ENCODE measurements around the gene ZNF264.
"Not testable (repeated sequence)": the region's sequence is repeated elsewhere in the genome, so short reads cannot be mapped to it uniquely, and the experiment has no call there.

ZNF264 gene

DNA sequence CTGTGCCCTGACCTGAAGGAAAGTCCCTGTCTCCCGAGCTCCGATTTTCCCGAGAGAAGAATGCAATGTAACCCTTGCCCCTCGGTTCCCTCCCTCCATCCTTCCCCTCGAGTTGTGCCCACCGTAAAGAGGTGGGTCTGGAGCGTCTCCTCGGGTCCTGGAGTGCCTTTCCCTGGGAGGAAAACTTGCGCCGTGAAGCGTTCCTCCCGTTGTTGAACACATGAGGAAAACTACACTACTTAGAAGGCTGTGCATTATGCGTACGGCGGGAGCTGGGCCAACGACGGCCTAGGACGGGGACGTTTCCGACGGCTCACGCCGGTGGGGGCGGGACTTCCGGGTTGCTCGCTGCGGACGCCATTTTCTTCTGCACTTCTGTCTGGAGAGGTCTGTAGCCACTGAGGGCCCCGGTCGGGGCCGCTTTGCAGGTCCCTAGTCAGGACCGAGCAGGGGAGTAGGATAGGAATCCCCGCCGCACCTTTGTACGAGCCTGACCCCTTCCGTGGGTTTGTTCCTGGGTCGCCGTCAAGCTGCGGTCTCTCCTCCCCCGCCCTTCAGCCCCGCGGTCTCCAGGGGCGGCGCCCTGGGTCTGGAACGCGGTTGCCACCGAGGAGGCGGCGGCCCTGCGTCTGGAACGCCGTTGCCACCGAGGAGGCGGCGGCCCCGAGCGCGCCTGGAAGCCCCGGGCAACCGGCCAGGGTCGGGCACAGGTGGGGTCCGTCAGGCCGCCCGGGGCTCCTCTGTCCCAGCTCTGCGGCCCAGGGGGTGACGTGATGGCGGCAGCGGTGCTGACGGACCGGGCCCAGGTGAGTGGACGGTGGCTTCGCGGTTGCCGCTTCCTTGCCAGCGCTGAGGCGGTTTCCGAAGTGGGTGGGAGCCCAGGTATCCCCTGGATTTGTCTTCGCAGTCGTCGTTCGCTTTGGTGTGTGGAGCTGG is at the start of gene ZNF264:
TSS of gene ZNF264 (plus strand) at position 360 of the 936 bp plus-strand sequence. CDS start at position 774, 414 bp downstream.
- DNase-seq (ENCODE audit: low spot score): peak; percentile 89

DNA sequence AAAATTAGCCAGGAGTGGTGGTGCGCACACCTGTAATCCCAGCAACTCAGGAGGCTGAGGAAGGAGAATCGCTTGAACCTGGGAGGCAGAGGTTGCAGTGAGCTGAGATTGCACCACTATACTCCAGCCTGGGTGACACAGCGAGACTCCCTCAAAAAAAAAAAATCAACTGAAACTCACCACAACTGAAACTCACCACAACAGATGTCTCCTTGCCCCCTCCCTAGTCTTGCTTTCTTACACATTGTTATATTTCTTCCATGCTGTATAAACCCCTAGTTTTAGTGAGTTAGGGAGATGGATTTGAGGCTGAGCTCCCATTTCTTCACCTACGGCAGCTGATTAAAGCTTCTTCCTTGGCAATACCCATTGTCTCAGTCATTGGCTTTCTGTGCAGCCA is 49.6 kb upstream of the ZNF264 start:
- DNase-seq (ENCODE audit: low spot score): no peak

DNA sequence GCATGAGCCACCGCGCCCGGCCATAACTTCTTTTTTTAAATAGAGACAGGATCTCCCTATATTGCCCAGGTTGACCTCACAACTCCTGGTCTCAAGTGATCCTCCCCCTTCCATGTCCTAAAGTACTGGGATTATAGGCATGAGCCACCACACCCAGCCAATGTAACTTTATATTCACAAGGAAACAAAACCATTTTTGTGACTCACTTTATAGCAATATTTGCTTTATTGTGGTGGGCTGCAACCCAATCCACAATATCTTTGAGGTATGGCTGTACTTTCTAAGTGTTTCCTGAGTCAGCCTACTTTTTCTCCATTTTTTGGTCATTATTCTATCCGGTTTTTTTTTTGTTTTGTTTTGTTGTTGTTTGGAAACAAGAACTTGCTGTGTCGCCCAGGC is 38.4 kb upstream of the ZNF264 start:
- no peak for DNase-seq (ENCODE audit: low spot score)

DNA sequence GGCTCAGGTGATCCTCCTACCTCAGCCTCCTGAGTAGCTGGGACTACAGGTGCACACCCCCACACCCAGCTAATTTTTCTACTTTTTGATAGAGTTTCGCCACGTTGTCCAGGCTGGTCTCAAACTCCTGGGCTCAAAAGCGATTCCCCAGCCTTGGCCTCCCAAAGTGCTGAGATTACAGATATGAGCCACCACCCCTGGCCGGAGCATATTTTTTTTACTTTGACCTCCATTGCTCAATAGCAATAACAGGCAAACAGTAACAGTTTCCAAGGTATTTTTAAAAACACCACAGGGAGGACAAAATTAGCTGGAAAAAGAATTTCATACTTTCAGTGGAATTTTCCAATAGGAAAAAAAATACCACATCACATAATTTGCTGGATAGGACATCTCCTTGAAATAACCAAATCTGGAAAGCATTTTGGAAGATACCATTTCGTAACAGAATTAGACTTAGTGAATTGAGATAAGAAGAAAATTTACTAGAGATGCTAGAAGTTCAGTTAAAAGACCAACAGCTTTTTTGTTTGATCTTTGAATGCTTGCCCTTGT is 29.2 kb upstream of the ZNF264 start:
- no peak for DNase-seq (ENCODE audit: low spot score)

- no peak for DNase-seq (ENCODE audit: low spot score)
Measured at GRCh38 chr19:57165846-57166245, 25.5 kb upstream of the ZNF264 start.

DNA sequence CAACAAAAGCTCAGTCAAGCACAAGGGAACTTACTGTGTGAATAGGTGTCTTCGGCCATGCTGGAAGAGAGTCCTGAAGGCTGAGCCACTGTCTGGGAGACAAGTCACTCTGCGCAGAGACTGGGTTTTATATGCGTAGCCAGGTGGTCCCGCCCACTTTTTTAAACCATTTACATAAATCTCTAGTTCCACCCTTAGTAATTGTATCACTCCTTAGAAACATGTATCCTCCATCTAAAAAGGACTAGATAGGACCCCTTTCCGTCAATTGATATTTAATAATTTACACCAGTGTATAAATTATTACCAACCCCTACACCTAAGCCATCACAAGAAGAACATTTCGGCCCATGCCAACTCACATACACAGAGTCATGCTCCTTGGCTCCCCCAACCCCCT is 23.9 kb upstream of the ZNF264 start, which contains the start of gene DUXA:
TSS of gene DUXA (minus strand) at position 101 of the 400 bp plus-strand sequence. CDS start at position 59, 42 bp downstream.
- DNase-seq (ENCODE audit: low spot score): no peak

DNA sequence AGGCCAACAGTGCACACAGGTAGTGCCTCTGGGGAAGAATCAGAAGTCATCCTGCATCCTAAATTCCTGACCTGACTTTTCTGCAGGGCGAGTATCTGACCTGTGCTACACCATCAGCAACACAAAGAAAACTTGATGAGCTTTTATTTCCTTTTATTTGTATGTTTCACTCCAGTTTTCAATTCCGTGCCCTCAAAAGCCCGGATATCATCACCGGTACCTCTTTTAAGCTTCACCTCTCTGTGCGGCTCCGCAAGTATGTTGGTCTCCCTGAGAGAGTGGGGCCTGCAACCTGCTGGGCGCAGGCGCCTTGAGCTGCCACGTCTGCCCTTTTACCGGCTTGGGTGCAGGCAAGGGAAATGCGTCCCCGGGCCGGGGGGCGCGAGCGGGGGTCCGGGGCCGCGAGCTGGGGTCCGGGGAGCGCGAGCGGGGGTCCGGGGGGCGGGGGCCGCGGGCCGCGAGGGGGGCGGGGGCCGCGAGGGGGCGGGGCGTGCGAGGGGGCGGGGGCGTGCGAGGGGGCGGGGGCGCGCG is 19.7 kb upstream of the ZNF264 start:
- peak; percentile 58 for DNase-seq (ENCODE audit: low spot score)

DNA sequence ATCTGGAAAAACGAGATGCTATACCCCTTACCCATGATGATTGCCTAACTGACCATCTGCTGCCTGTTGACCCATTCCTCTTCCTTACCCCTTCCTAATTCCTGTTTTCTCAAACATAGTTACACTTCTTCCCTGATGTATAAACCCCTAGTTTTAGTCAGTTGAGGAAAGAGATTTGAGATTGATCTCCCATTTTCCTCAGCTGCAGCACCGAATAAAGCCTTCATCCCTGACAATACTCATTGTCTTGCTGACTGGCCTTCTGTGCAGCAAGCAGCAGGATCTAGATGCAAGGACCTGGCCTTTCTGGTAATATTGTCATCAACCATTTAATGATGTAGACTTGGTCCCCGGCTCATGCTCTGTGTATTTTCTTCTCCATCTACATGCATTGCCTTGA is 999 bp upstream of the ZNF264 start:
- DNase-seq (ENCODE audit: low spot score): no peak

- DNase-seq (ENCODE audit: low spot score): peak; percentile 10
Measured at GRCh38 chr19:57192077-57192420, 749 bp downstream of the ZNF264 start.

- DNase-seq (ENCODE audit: low spot score): no peak
Measured at GRCh38 chr19:57192993-57193392, 1.7 kb downstream of the ZNF264 start.

DNA sequence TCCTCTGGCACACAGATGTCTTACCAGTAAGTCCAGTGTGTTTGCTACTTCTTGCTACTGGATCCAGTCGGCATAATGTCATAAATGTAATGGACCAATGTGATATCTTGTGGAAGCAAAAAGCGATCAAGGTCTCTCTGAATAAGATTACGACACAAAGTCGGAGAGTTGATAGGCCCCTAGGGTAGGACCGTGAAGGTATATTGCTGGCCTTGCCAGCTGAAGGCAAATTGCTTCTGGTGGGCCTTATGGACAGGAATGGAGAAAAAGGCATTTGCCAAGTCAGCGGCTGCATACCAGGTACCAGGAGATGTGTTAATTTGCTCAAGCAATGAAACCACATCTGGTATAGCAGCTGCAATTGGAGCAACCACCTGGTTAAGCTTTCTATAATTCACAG is 6.6 kb downstream of the ZNF264 start:
- not testable (repeated sequence) for DNase-seq (ENCODE audit: low spot score)

DNA sequence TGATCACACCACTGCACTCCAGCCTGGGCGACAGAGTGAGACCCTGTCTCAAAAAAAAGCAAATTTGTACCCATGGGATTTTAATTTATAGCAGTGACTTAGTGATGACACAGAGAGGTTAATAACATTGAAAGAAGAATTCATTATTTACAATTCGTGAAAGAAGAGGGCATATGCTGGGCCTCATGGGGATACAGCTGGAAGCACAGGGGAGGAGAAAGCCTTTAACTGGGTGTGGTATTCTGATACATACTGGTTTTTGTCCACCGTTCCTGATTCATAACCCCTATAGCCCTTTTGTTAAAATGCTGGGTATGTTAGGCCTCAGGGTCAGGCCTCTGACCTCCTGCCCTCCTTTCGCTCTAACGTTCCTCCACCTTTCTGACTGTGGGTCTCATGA is 10.9 kb downstream of the ZNF264 start:
- no peak for DNase-seq (ENCODE audit: low spot score)

DNA sequence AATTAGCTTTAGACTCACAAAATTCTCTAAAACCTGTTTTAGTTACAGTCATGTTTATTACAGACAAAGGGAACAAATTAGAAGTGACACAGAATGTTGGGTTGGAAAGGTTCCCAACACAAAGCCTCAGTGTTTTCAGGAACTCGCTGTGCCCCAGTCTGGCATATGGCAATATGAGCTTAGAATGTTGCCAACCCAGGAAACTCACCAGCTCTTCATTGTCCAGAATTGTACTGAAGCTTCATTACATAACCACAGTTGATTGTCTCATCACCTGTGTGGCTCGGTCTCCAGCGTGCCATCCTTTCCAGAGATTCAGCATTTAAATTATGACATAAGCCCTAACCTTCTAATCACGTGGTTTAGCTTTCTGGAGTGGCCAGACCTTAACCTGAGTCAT is 19.1 kb downstream of the ZNF264 start:
- DNase-seq (ENCODE audit: low spot score): no peak

- no peak for DNase-seq (ENCODE audit: low spot score)
Measured at GRCh38 chr19:57212109-57212508, 20.8 kb downstream of the ZNF264 start.

DNA sequence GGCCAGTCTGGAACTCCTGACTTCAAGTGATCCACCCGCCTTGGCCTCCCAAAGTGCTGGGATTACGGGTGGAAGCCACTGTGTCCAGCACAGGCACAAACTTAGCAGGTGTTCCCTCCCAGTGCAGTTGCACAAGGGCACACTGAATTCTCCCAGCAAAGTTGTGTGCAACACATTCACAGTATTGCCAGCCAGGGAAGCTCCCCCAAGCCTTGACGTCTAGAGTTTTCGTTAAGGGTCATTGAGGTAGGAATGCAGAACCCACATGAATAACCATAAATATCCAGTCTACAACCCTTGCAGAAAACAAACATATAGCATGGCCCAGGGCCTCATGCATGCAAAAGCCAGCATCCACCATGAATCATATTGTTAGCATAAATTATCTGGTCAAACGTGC is 36.2 kb downstream of the ZNF264 start:
- no peak for DNase-seq (ENCODE audit: low spot score)

GRCh38 chr19:57231686-57232085 is 40.4 kb downstream of the ZNF264 start:
- no peak for DNase-seq (ENCODE audit: low spot score)

GRCh38 chr19:57233207-57233606 is 41.9 kb downstream of the ZNF264 start:
- DNase-seq (ENCODE audit: low spot score): no peak

- no peak for DNase-seq (ENCODE audit: low spot score)
Measured at GRCh38 chr19:57239982-57240310, 48.6 kb downstream of the ZNF264 start.

GRCh38 chr19:57240311-57241090 is 49.2 kb downstream of the ZNF264 start, which contains the start of gene ZNF805:
Gene ZNF805 (plus strand): TSS chr19:57240632. CDS start chr19:57240892, 260 bp downstream.
- peak; percentile 96 for DNase-seq (ENCODE audit: low spot score)

GRCh38 chr19:57241176-57241575 is 49.9 kb downstream of the ZNF264 start:
- peak; percentile 11 for DNase-seq (ENCODE audit: low spot score)

DNA sequence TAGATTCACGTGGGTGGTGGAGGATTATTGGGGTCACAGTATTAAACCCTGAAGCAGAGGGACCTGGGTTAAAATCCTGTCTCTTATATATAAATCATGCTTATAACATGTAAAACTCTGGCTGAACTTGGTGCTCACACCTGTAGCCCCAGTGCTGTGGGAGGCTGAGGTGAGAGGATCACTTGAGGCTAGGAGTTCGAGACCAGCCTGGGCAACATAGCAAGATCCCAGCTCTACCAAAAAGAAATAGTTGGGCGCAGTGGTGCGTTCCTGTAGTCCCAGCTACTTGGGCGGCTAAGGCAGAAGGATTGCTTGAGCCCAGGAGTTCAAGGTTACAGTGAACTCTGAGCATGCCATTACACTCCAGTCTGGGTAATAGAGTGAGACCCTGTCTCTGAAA is 51.5 kb downstream of the ZNF264 start:
- DNase-seq (ENCODE audit: low spot score): no peak

GRCh38 chr19:57244513-57244912 is 53.2 kb downstream of the ZNF264 start:
- DNase-seq (ENCODE audit: low spot score): no peak

All from germinal center (tissue), 1 donor.